ENCODE measurements around the gene HOXD13.

HOXD13 gene

DNA sequence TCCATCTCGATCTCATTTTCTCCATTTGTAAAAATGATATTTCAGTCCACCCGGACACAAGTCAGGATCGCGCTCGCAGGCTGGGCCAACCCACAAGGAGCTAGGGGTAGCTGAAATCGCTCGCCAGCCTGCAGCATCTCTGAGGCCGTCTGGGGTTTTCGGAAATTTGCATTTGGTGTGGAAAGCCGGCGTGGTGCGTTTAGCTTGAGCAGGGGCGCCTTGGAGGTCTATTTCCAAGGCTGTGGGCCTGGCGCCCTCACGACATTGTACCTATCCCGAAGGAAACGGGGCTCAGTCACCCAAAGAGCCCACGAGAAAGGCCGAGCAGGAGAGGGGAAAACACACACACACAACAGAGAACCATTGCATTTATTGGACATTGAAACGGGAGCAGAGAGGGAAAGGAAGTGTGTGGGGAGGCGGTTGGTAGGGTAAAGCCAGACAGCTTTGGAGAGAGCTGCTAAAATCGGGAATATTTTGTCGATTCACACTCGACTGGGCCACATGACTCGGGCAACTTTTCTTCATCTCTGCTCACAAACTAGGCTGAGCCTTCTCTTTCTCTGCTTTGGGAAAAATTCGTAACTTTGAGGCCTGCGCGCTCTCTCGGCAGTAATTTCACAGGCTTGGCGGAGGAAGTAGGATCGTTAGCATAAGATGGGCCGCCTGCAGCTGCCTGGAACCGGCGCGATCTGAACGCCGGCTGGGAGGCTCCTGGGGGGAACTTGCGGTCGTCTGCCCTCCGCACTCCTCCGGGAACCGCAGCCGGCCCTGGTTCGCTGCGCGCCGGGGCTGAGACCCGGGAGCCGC is 35.9 kb downstream of the HOXD13 start:
- H3K4me1 ChIP-seq (ENCODE audit: insufficient read depth, insufficient read length) = peaks cover 9% of the 10 kb centered on the region
- peak overlapping the region; percentile 32 for H3K4me3 ChIP-seq (ENCODE audit: insufficient read length, low read depth)
- no peaks in the 10 kb centered on the region for H3K36me3 ChIP-seq (ENCODE audit: insufficient read depth, insufficient read length, low read length)
- H3K9me3 ChIP-seq (ENCODE audit: insufficient read depth, low read length) = no peaks in the 10 kb centered on the region
- no peak for DNase-seq (ENCODE audit: low read depth, low spot score)
- TF ChIP-seq YY1 (IDR thresholded peaks at IDR 0.05; ENCODE audit: insufficient read depth, insufficient read length) = no peak
- TF ChIP-seq ZNF274 (IDR thresholded peaks at IDR 0.05; ENCODE audit: low read depth, low read length) = no peak
- TF ChIP-seq SUZ12 (IDR thresholded peaks at IDR 0.05; ENCODE audit: extremely low read depth, insufficient read depth, insufficient read length) = peak; percentile 57
- H3K27me3 ChIP-seq (ENCODE audit: insufficient read depth, insufficient read length) = peaks cover 99% of the 10 kb centered on the region
- H3K9ac ChIP-seq (ENCODE audit: insufficient read length, low read depth) = no peak overlapping the region

DNA sequence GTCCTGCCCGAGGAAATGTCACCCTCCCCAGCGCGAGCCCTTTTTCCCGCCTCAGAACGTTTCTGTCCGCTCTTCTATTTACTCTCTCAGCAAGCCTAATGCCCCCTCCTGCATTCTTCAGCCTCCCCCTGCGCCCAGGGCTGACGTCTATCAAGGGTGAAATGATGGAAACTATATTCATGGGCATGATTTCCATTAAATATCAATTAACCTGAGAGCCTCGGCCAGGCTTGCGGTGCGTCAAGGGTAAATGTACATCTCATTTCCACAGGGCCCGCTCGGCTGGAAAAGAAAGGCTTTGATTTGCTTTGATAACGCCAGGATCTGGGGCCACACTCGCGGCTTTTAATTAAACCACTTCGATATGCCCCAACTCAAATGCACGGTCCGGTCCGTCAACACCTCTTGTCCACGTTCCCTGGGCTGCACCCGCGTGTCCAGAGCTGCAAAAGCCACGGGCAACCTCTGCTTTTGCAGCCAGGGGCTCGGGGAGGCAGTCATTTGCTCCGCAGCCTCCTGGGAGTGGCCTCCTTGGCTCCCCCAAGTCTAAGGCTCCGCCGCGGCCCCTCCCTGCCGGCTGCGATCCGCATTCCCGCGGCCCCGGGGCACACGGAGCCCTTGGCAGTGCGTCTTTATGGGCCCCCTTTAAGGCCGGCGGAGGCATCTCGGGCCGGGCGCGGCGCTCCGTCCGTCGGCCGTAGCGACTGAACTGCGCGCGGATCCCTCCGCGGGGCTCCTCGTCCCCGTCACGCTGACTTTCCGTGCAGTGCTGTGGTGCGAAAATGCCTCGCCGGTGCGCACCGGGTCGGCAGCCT is 36.7 kb downstream of the HOXD13 start, which contains the start of gene HOXD8:
HOXD8 (plus strand) TSS at position 724 of the 815 bp plus-strand sequence. CDS start 662 bp downstream, outside the sequence.
- TF ChIP-seq ZNF274 (IDR thresholded peaks at IDR 0.05; ENCODE audit: low read depth, low read length) = no peak
- TF ChIP-seq SUZ12 (IDR thresholded peaks at IDR 0.05; ENCODE audit: extremely low read depth, insufficient read depth, insufficient read length) = no peak
- TF ChIP-seq YY1 (IDR thresholded peaks at IDR 0.05; ENCODE audit: insufficient read depth, insufficient read length) = no peak
- Histone ChIP-seq H3K4me1 (ENCODE audit: insufficient read depth, insufficient read length) (peaks cover 9% of the 10 kb centered on the region), H3K9ac (ENCODE audit: insufficient read length, low read depth) (peak within 1 kb of the TSS; percentile 56), H3K4me3 (ENCODE audit: insufficient read length, low read depth) (peak within 1 kb of the TSS; percentile 39), H3K36me3 (ENCODE audit: insufficient read depth, insufficient read length, low read length) (no peaks in the 10 kb centered on the region), H3K27me3 (ENCODE audit: insufficient read depth, insufficient read length) (peaks cover 99% of the 10 kb centered on the region), H3K9me3 (ENCODE audit: insufficient read depth, low read length) (no peaks in the 10 kb centered on the region)
- DNase-seq (ENCODE audit: low read depth, low spot score) = no peak

DNA sequence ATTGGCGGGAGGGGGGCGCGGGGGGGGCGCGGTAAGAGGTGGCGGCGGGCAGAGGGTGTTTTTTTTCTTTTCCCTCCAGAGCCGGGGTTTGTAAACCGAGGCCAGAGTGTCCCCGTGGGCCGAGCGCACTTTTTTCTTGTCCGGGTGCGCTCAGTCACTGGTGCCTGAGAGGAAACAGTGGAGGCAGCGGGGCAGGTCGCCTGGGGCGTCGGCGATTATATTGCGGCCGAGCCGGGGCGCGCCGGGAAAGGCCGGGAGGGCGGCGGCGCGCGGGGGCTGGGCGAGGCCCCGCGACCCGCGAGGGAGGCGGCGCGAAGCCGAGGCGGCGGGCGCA is 37.3 kb downstream of the HOXD13 start:
- DNase-seq (ENCODE audit: low read depth, low spot score) = no peak
- H3K27me3 ChIP-seq (ENCODE audit: insufficient read depth, insufficient read length) = peaks cover 99% of the 10 kb centered on the region
- peaks cover 9% of the 10 kb centered on the region for H3K4me1 ChIP-seq (ENCODE audit: insufficient read depth, insufficient read length)
- no peak for TF ChIP-seq SUZ12 (IDR thresholded peaks at IDR 0.05; ENCODE audit: extremely low read depth, insufficient read depth, insufficient read length)
- no peak for TF ChIP-seq YY1 (IDR thresholded peaks at IDR 0.05; ENCODE audit: insufficient read depth, insufficient read length)
- TF ChIP-seq ZNF274 (IDR thresholded peaks at IDR 0.05; ENCODE audit: low read depth, low read length) = no peak
- no peaks in the 10 kb centered on the region for H3K9me3 ChIP-seq (ENCODE audit: insufficient read depth, low read length)
- peak overlapping the region; percentile 39 for H3K4me3 ChIP-seq (ENCODE audit: insufficient read length, low read depth)
- no peaks in the 10 kb centered on the region for H3K36me3 ChIP-seq (ENCODE audit: insufficient read depth, insufficient read length, low read length)
- H3K9ac ChIP-seq (ENCODE audit: insufficient read length, low read depth) = peak overlapping the region; percentile 32

DNA sequence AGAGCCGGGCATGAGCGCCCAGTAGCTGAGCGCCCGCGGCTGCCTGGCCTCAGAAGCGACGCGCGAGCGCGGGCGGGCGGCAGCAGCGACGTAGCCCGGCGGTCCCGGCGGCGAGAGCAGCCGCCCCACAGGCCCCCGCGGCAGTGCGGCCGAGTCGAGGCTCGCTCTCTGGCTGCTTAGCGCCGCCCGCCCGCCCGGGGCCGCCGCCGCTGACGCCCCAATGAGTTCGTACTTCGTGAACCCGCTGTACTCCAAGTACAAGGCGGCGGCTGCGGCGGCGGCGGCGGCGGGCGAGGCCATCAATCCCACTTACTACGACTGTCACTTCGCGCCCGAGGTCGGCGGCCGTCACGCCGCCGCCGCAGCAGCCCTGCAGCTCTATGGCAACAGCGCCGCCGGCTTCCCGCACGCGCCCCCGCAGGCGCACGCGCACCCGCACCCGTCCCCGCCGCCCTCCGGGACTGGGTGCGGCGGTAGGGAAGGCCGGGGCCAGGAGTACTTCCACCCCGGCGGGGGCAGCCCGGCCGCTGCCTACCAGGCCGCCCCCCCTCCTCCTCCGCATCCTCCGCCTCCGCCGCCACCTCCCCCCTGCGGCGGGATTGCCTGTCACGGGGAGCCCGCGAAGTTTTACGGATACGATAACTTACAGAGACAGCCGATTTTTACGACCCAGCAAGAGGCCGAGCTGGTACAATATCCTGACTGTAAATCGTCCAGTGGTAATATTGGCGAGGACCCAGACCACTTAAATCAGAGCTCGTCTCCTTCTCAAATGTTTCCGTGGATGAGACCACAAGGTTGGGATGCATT is 37.8 kb downstream of the HOXD13 start:
- Histone ChIP-seq H3K36me3 (ENCODE audit: insufficient read depth, insufficient read length, low read length) (no peaks in the 10 kb centered on the region), H3K4me3 (ENCODE audit: insufficient read length, low read depth) (peak overlapping the region; percentile 39), H3K9ac (ENCODE audit: insufficient read length, low read depth) (peak overlapping the region; percentile 32), H3K9me3 (ENCODE audit: insufficient read depth, low read length) (no peaks in the 10 kb centered on the region), H3K27me3 (ENCODE audit: insufficient read depth, insufficient read length) (peaks cover 99% of the 10 kb centered on the region), H3K4me1 (ENCODE audit: insufficient read depth, insufficient read length) (peaks cover 9% of the 10 kb centered on the region)
- TF ChIP-seq YY1 (IDR thresholded peaks at IDR 0.05; ENCODE audit: insufficient read depth, insufficient read length) = no peak
- DNase-seq (ENCODE audit: low read depth, low spot score) = no peak

DNA sequence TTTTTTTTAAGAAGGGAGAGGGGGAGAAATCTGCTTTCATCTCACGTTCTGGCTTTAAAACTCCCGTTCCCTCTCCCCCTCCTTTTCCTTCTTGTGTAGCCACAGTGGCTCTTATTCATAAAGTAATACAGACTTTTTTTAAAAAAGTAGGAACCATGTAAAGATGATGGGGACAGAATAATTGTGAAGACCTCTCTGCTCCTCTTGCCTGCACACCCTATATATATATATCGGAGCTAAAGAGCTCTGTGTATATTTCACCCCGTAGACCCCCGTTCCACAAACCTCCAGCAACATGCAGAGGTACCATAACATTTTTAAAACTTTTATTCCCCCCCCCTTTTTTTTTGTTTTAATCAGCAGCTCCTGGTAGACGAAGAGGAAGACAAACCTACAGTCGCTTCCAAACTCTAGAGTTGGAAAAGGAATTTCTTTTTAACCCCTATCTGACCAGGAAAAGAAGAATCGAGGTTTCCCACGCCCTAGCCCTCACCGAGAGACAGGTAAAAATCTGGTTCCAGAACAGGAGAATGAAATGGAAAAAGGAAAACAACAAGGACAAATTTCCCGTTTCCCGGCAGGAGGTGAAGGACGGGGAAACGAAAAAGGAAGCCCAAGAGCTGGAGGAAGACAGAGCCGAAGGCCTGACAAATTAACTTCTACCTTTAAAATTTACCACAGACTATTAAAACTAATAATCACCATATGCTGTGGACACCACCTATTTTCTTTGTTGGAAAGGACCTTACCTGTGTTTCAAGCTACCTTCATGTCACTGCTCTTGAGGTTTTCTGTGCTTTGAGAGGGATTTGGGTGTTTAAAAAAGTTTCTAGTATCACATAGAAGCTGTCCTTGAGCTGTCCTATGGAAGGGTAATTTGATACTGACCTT is 38.7 kb downstream of the HOXD13 start:
- Histone ChIP-seq H3K36me3 (ENCODE audit: insufficient read depth, insufficient read length, low read length) (no peaks in the 10 kb centered on the region), H3K27me3 (ENCODE audit: insufficient read depth, insufficient read length) (peaks cover 99% of the 10 kb centered on the region), H3K9ac (ENCODE audit: insufficient read length, low read depth) (no peak overlapping the region), H3K4me1 (ENCODE audit: insufficient read depth, insufficient read length) (peaks cover 12% of the 10 kb centered on the region), H3K4me3 (ENCODE audit: insufficient read length, low read depth) (no peak overlapping the region), H3K9me3 (ENCODE audit: insufficient read depth, low read length) (no peaks in the 10 kb centered on the region)
- no peak for DNase-seq (ENCODE audit: low read depth, low spot score)
- TF ChIP-seq YY1 (IDR thresholded peaks at IDR 0.05; ENCODE audit: insufficient read depth, insufficient read length) (no peak), SUZ12 (IDR thresholded peaks at IDR 0.05; ENCODE audit: extremely low read depth, insufficient read depth, insufficient read length) (no peak), ZNF274 (IDR thresholded peaks at IDR 0.05; ENCODE audit: low read depth, low read length) (no peak)

DNA sequence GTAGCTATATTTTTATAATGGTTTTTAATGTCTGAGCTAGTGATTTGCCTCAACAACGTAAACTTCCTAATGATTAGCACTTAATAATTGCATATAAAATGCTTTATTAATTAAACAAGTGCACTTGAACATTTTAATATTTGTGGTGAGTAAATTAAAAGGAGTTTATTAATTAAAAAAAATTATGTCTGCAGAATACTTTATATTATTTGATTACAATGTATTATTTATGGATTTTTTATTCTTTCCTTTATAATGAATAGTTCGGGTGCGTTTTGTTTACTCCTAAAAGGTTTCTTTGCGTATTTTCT is 39.3 kb downstream of the HOXD13 start:
- no peak overlapping the region for H3K9ac ChIP-seq (ENCODE audit: insufficient read length, low read depth)

More for the DNA sequence above, 39.3 kb downstream of the HOXD13 start:
- no peak overlapping the region for H3K4me3 ChIP-seq (ENCODE audit: insufficient read length, low read depth)
- no peaks in the 10 kb centered on the region for H3K36me3 ChIP-seq (ENCODE audit: insufficient read depth, insufficient read length, low read length)
- H3K4me1 ChIP-seq (ENCODE audit: insufficient read depth, insufficient read length) = peaks cover 12% of the 10 kb centered on the region
- TF ChIP-seq YY1 (IDR thresholded peaks at IDR 0.05; ENCODE audit: insufficient read depth, insufficient read length) (no peak), ZNF274 (IDR thresholded peaks at IDR 0.05; ENCODE audit: low read depth, low read length) (no peak), SUZ12 (IDR thresholded peaks at IDR 0.05; ENCODE audit: extremely low read depth, insufficient read depth, insufficient read length) (no peak)
- H3K9me3 ChIP-seq (ENCODE audit: insufficient read depth, low read length) = no peaks in the 10 kb centered on the region
- peaks cover 99% of the 10 kb centered on the region for H3K27me3 ChIP-seq (ENCODE audit: insufficient read depth, insufficient read length)
- DNase-seq (ENCODE audit: low read depth, low spot score) = no peak
